HepG2 (cell line): ENCODE measurements around the gene OBSL1. TPM values are rescaled to one million over a fixed set of nuclear protein-coding genes. Genes with fewer than 3 reads are reported as not detected.

Source experiments
- CREBL2 ChIP-seq: sonication (generic); formaldehyde crosslinking; IDR thresholded peaks from 2 replicates; pipeline ENCODE4 v1.8.1; 2023; ENCODE audit warnings: missing genetic modification reagents, mild to moderate bottlenecking, borderline replicate concordance
- DMTF1 ChIP-seq: sonication (generic); formaldehyde crosslinking; IDR thresholded peaks from 2 replicates; pipeline ENCODE4 v1.4.0; 2020; ENCODE audit warnings: mild to moderate bottlenecking, missing genetic modification reagents
- FOSL1 ChIP-seq: sonication (generic); formaldehyde crosslinking; IDR thresholded peaks from 2 replicates; pipeline ENCODE4 v1.9.0; 2021; ENCODE audit warnings: missing genetic modification reagents, borderline replicate concordance
- MAZ ChIP-seq, 2 experiments: sonication (generic) in 1 of 2; formaldehyde crosslinking in 1 of 2; IDR thresholded peaks; 2 replicates each; pipeline versions ENCODE4 v1.5.0 to v1.6.1; 2012 to 2020; ENCODE audit warnings: low read depth in 2 of 2, mild to moderate bottlenecking in 2 of 2, borderline replicate concordance in 1 of 2, improper control_type of control experiment in 1 of 2, low read length in 1 of 2, missing genetic modification reagents in 1 of 2, moderate library complexity in 1 of 2
- NFRKB ChIP-seq: fragments of 450-650 bp; IDR thresholded peaks from 2 replicates; pipeline ENCODE4 v1.6.1; 2017
- ZMYM2 ChIP-seq: sonication (generic); formaldehyde crosslinking; IDR thresholded peaks from 2 replicates; pipeline ENCODE4 v1.8.0; 2022; ENCODE audit warnings: mild to moderate bottlenecking, missing genetic modification reagents
- ZNF101 ChIP-seq: sonication (generic); formaldehyde crosslinking; IDR thresholded peaks from 2 replicates; pipeline ENCODE4 v1.4.0; 2020; ENCODE audit warnings: mild to moderate bottlenecking, low read depth, missing genetic modification reagents, borderline replicate concordance
- ZNF510 ChIP-seq: sonication (generic); formaldehyde crosslinking; IDR thresholded peaks from 2 replicates; pipeline ENCODE4 v1.4.0; 2020; ENCODE audit warnings: low read depth, mild to moderate bottlenecking, missing genetic modification reagents
- polyA plus RNA-seq, 8 experiments: library from polyadenylated mRNA; depleted of rRNA in 3 of 8; stranded (reverse) in 7 of 8; unstranded in 1 of 8; fragments of >200 nt; fragmentation: Illumina TruSeq in 4 of 8; extraction: Trizol in 4 of 8; gene quantifications; 2 replicates each; pipeline versions ENCODE4 v1.2.1 to v1.2.3, GENCODE V29; 2011 to 2016; ENCODE audit warnings: low read depth in 4 of 8, missing spikeins in 1 of 8, mixed read lengths in 1 of 8; ENCODE audit not compliant: insufficient read depth in 1 of 8
- total RNA-seq, 5 experiments: library from RNA; depleted of rRNA; stranded (reverse); fragments of >200 nt; fragmentation: Illumina TruSeq; extraction: Trizol; gene quantifications; 2 replicates each; pipeline ENCODE4 v1.2.3, GENCODE V29; 2016; ENCODE audit warnings: low read depth in 1 of 5
- TF ChIP-seq, protein P1 (sequence below), 2 experiments: fragments of 450-650 bp in 1 of 2; sonication (generic) in 1 of 2; formaldehyde crosslinking in 1 of 2; IDR thresholded peaks; 2 replicates each; pipeline versions ENCODE4 v1.6.1 to v1.8.0; 2016 to 2022; ENCODE audit warnings: antibody characterized with exemption in 1 of 2, mild to moderate bottlenecking in 1 of 2, missing genetic modification reagents in 1 of 2
- TF ChIP-seq, protein P2 (sequence below): sonication (generic); formaldehyde crosslinking; IDR thresholded peaks from 2 replicates; pipeline ENCODE4 v1.5.0; 2020; ENCODE audit warnings: mild to moderate bottlenecking, missing genetic modification reagents

Gene OBSL1
- total and polyA plus RNA-seq, 2 of the 13 experiments (the other 11 are each of a cell fraction or from before 2014, with no cell fraction given) = 86.7 to 218 TPM

GRCh38 chr2:219552382-219553167, 18.8 kb downstream of the OBSL1 start (continued):
- TF ChIP-seq, protein P1, sequence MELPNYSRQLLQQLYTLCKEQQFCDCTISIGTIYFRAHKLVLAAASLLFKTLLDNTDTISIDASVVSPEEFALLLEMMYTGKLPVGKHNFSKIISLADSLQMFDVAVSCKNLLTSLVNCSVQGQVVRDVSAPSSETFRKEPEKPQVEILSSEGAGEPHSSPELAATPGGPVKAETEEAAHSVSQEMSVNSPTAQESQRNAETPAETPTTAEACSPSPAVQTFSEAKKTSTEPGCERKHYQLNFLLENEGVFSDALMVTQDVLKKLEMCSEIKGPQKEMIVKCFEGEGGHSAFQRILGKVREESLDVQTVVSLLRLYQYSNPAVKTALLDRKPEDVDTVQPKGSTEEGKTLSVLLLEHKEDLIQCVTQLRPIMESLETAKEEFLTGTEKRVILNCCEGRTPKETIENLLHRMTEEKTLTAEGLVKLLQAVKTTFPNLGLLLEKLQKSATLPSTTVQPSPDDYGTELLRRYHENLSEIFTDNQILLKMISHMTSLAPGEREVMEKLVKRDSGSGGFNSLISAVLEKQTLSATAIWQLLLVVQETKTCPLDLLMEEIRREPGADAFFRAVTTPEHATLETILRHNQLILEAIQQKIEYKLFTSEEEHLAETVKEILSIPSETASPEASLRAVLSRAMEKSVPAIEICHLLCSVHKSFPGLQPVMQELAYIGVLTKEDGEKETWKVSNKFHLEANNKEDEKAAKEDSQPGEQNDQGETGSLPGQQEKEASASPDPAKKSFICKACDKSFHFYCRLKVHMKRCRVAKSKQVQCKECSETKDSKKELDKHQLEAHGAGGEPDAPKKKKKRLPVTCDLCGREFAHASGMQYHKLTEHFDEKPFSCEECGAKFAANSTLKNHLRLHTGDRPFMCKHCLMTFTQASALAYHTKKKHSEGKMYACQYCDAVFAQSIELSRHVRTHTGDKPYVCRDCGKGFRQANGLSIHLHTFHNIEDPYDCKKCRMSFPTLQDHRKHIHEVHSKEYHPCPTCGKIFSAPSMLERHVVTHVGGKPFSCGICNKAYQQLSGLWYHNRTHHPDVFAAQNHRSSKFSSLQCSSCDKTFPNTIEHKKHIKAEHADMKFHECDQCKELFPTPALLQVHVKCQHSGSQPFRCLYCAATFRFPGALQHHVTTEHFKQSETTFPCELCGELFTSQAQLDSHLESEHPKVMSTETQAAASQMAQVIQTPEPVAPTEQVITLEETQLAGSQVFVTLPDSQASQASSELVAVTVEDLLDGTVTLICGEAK (IDR thresholded peaks at IDR 0.05) = no peak
- TF ChIP-seq, protein P1 (CRISPR knock-in tag; IDR thresholded peaks at IDR 0.05) = peak; percentile 85
- TF ChIP-seq ZNF510 (CRISPR knock-in tag) = peak; percentile 29; the same call in 1 of the 2 replicates
- TF ChIP-seq MAZ (IDR thresholded peaks at IDR 0.05; ENCODE audit: borderline replicate concordance, low read depth, low read length) = peak; percentile 37; the same call in 1 of the 2 replicates
- peak; percentile 93 for TF ChIP-seq MAZ (CRISPR knock-in tag; IDR thresholded peaks at IDR 0.05; ENCODE audit: low read depth)
- peak; percentile 86 for TF ChIP-seq DMTF1 (CRISPR knock-in tag)
- TF ChIP-seq NFRKB = no peak
- TF ChIP-seq, protein P2, sequence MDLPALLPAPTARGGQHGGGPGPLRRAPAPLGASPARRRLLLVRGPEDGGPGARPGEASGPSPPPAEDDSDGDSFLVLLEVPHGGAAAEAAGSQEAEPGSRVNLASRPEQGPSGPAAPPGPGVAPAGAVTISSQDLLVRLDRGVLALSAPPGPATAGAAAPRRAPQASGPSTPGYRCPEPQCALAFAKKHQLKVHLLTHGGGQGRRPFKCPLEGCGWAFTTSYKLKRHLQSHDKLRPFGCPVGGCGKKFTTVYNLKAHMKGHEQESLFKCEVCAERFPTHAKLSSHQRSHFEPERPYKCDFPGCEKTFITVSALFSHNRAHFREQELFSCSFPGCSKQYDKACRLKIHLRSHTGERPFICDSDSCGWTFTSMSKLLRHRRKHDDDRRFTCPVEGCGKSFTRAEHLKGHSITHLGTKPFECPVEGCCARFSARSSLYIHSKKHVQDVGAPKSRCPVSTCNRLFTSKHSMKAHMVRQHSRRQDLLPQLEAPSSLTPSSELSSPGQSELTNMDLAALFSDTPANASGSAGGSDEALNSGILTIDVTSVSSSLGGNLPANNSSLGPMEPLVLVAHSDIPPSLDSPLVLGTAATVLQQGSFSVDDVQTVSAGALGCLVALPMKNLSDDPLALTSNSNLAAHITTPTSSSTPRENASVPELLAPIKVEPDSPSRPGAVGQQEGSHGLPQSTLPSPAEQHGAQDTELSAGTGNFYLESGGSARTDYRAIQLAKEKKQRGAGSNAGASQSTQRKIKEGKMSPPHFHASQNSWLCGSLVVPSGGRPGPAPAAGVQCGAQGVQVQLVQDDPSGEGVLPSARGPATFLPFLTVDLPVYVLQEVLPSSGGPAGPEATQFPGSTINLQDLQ (CRISPR knock-in tag) = peak; percentile 97
- no peak for TF ChIP-seq ZMYM2
- no peak for TF ChIP-seq ZNF101
- TF ChIP-seq FOSL1 (CRISPR knock-in tag) = no peak
- TF ChIP-seq CREBL2 (CRISPR knock-in tag) = 0 out of 2 replicates have a peak, but pooled peaks have one; percentile 68
